ENCODE data around the gene FRMPD4. TPM values are rescaled to one million over a fixed set of nuclear protein-coding genes. Genes with fewer than 3 reads are reported as not detected.

Gene FRMPD4
- total and polyA plus RNA-seq, 2 of the 13 experiments (the other 11 are each of a cell fraction or from before 2014, with no cell fraction given): not detected

- TF ChIP-seq ASH2L (IDR thresholded peaks at IDR 0.05; ENCODE audit: insufficient read length, low read depth, low read length) (no peak), ZNF564 (CRISPR knock-in tag; IDR thresholded peaks at IDR 0.05) (no peak), ZNF891 (CRISPR knock-in tag; IDR thresholded peaks at IDR 0.05) (no peak), DDIT3 (CRISPR knock-in tag; IDR thresholded peaks at IDR 0.05) (no peak)
Observed at GRCh38 chrX:12309744-12310076, 171.4 kb downstream of the FRMPD4 start (continued).

GRCh38 chrX:12314651-12315050 is 176.4 kb downstream of the FRMPD4 start:
- DNase-seq (ENCODE audit: low spot score) (no peak), ATAC-seq (no peak), FAIRE-seq (no peak)
- Histone ChIP-seq H4K20me1 (ENCODE audit: insufficient read depth, low read length) (no peaks in the 10 kb centered on the region), H3K9me3 (ENCODE audit: low read length) (no peaks in the 10 kb centered on the region), H3K4me3 (replicated peaks in 1 of 3; ENCODE audit: insufficient read depth in 1 of 3, low read depth in 2 of 3, low read length in 3 of 3) (no peak overlapping the region), H3K9ac (ENCODE audit: insufficient read depth, low read depth, low read length) (no peak overlapping the region), H3K4me2 (ENCODE audit: low read depth, low read length) (no peak overlapping the region), H3K36me3 (replicated peaks in 1 of 2; ENCODE audit: control insufficient read depth in 1 of 2, insufficient read depth in 2 of 2, low read length in 2 of 2) (no peaks in the 10 kb centered on the region), H2AFZ (ENCODE audit: low read length) (no peak overlapping the region), H3K4me1 (ENCODE audit: insufficient read depth, low read length) (no peaks in the 10 kb centered on the region), H3K27me3 (ENCODE audit: control insufficient read depth in 1 of 2, insufficient read depth in 2 of 2, low read length in 2 of 2) (no peaks in the 10 kb centered on the region), H3K27ac (ENCODE audit: extremely low read length, insufficient read depth, low read length) (no peak overlapping the region), H3K79me2 (ENCODE audit: insufficient read depth, low read length) (no peaks in the 10 kb centered on the region)
- no TSS peak for BruUV-seq (replicated peaks)
- POLR2A ChIA-PET: no interaction called here
- CTCF ChIA-PET (ENCODE audit: low intra/inter-chr PET ratio, low total read pairs): no interaction called here
- in situ Hi-C loops (cut with HindIII; ENCODE audit: extremely low pct_ligation_motif_present, low pct_unique_long_range_greater_than_20kb): no loop called here
- intact Hi-C loops (cut with micrococcal nuclease; ENCODE audit: unreplicated experiment): no loop called here
- TF ChIP-seq MAFK (conservative IDR thresholded peaks at IDR 0.05 in 1 of 2, IDR thresholded peaks at IDR 0.05 in 1 of 2; ENCODE audit: low read length in 2 of 2): 0 out of 4 replicates have a peak, but pooled peaks of 1 of the 2 experiments have one; percentile 2
- TF ChIP-seq ZBTB37 (CRISPR knock-in tag; IDR thresholded peaks at IDR 0.05): no peak

All from HepG2 (cell line).